Fibroblast of skin of back (primary cell): ENCODE results near the gene NRSN1.
"Not testable (repeated sequence)": the region's sequence is repeated elsewhere in the genome, so short reads cannot be mapped to it uniquely, and the experiment has no call there.

Experiments
- DNase-seq: peaks from one replicate; pipeline ENCODE4 v3.0.0-alpha.2; 2013

Gene NRSN1

DNA sequence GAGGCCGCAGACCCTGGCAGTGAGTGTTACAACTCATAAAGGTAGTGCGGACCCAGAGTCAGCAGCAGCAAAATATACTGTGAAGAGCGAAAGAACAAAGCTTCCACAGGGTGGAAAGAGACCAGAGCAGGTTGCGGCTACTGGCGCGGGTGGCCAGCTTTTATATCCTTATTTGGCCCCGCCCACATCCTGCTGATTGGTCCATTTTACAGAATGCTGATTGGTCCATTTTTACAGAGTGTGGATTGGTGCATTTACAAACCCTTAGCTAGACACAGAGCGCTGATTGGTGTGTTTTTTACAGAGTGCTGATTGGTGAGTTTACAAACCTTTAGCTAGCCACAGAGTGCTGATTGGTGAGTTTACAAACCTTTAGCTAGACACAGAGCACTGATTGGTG is 16.7 kb downstream of the NRSN1 start:
- DNase-seq = not testable (repeated sequence)

GRCh38 chr6:24145690-24146131 is 19.7 kb downstream of the NRSN1 start:
- DNase-seq = no peak

DNA sequence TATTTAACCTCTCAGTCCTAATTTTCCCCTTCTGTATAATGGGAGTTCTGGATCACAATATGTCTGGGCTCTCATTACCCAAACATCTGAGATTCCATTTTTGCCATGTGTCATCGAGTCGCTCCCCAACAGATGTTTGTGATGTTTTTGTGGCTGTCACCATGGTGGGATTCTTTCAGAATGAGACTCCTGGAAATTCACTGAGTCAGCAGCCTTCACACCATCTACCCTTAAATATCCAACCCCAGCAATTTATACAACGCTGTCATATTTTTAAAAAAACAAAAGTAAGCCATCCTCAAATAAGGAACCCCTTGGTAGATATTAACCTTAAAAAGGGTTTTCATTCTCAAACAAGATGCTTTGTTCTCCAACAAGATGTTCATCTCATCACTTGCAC is 20.9 kb downstream of the NRSN1 start:
- no peak for DNase-seq

DNA sequence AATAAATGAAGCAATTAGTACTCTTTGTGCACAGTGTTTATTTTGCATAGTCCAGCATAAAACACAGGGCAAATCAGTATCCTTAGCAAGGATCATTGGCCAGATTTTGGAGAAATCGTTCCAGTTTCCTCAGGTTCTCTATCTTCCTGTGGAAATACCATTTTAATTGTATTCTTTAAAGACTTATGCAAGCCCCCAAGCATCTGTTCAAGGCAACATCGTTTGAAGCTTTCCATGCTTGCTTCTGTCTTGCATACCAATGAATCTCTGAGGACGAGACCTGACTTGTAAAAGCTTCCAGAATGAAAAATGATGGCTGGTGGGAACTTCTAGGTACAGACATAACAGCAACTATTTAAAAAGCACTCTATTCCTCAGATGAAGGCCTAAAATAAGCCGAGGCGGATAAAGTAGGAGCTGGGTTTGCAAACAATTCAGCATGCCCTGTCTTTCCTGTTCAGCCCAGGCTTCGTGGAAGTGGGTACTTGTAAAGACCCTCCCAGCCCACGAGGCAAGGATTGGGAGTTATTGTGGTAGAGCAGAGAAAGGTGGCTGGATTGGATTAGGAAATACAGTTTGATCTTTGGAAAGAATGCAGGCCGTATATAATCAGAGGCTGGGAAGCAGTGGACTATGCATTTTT is 21.6 kb downstream of the NRSN1 start:
- DNase-seq = no peak

- no peak for DNase-seq
Observed at GRCh38 chr6:24148154-24148570, 22.1 kb downstream of the NRSN1 start.

DNA sequence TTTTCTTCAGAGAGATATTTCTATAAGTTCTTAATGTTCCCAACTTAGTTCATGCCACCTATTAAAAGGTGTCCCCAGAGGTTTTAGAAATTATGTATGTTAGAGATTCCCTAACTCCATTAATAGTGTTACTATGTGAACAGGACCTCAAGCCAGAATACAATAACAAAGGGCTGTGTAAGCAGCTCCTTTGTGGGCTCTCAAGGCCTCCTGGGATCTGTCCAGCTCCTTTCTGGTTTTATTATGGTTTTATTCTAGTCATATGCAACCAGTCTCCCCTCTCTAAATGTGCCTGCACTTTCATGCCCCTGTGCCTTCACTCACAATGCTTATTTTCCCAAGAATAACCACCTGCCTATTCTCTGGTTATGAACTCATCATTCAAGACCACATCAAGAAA is 22.7 kb downstream of the NRSN1 start:
- no peak for DNase-seq

DNA sequence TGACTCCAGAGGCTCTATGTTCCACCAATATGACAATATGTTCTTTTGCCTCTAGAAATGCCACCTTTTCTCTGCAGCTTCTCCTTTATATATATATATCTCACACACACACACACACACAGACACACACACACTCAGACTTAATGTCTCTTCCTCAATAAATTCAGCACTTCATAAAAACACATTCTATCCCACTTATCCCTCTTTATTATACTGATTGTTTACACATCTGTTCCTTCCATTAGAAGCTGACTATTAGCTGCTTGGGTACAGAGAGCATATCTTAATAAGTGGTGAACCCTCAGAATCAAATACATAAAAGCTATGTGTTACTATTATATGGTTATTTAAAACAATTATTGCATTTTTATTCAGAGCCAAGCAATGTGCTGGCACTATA is 23.3 kb downstream of the NRSN1 start:
- no peak for DNase-seq

DNA sequence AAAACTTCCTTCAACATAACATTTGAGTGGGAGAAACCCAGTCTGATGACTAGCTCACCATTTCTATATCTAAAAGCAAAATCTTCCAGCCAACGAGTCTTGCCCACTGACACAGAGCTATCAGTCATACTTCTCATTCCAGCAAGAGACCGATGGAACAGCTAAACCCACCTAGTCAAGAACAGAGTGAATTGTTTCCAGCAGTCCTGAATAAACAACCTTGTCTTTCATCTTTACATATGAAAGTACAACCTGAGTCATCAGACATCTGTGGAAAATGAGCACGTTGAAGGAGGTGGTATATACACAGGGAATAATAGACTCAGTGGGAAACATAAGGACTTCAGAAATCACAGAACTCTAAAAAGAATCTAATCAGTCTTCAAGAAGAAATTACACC is 23.8 kb downstream of the NRSN1 start:
- DNase-seq = no peak

- DNase-seq = no peak
Observed at GRCh38 chr6:24152014-24152413, 26.0 kb downstream of the NRSN1 start.

DNA sequence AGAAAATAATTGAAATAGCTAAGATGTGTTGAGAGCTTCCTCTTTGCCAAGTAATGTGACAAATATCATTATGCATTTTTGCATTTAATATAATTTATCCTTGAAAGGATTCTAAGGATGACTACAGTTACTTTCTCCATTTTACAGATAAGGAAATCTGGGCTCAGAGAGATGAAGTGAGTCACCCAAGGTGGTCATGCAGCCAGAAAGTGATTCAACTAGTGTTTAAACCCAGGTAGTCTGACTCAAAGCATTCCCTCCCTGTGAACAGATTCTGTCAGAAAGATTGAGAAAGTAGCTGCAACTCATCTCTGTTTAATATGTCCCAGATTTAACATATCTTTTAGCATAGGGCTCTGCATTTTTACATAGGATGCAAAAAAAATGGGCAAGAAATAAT is 28.1 kb downstream of the NRSN1 start:
- DNase-seq = no peak

- no peak for DNase-seq
Observed at GRCh38 chr6:24157886-24158285, 31.9 kb downstream of the NRSN1 start.

- DNase-seq = no peak
Observed at GRCh38 chr6:24183584-24183983, 57.6 kb downstream of the NRSN1 start.

GRCh38 chr6:24186349-24186748 is 60.3 kb downstream of the NRSN1 start:
- DNase-seq = no peak

DNA sequence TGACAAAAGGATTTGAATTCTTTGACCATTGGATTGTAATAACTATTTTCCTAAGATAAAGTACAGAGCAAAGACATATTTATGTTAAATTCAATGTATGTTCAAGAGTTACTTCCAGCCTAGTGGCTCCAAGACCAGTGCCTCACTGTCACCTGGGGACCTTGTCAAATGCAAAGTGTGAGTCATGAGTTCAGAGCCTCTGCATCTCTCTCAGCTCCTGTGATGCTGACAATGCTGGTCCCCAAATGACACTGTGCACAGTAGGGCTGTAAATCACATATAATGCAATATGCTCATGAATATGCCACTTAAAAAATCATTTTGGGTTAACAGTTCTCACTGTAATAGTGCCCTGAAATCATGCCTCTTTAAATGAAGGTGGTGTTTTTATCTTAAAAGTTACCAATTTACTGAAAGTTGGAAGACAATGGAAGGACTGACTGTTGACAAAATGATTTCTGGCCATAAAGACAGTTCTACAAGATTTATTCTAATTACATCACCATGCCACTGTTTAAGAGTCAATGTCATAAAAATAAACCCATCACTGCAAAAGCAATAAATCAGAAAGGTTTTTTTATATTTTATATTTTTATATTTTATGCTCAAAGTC is 62.1 kb downstream of the NRSN1 start:
- no peak for DNase-seq

DNA sequence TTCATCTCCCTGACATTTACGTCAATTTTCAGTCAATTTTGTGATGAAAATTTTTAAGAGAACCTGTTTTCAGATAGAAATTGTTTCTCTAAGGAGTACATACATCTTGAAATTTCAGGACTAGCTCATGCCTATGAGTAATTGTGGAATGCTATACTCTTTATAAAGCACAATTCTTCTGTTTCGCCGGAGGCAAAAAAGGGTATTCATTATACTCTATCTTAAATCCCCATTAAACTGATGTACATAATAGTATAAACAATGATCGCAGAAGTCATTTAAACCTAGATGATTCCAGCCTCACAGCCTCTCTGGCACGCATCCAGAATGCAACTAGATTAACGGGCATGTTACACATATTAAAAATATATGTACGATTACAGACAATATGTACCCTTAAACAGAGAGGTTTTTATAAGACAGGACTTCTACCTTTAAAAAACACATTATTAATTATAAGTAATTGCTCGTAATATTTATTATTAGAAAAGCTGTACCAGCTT is 62.6 kb downstream of the NRSN1 start:
- DNase-seq = no peak

GRCh38 chr6:24191346-24191745 is 65.3 kb downstream of the NRSN1 start:
- no peak for DNase-seq

DNA sequence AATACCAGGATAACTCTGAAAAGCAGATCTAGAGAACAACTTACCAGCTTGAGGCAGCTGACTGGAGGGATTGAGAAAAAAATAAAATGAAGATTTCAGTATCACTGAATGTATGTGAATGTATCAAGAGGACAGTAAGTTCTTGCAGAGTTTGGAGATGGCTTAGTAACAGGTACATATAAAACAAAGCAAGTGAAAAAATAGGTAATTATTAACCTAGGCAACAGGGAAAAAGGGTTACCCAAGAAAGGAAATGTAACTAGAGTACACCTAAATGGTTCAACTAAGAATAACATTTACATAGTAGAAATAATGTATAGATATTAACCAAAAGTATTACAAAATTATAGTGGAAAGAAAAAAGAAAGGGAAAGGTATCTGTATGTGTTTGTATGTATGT is 67.3 kb downstream of the NRSN1 start:
- DNase-seq = no peak

GRCh38 chr6:24194978-24195700 is 69.1 kb downstream of the NRSN1 start:
- DNase-seq = no peak

GRCh38 chr6:24195836-24196597 is 70.0 kb downstream of the NRSN1 start:
- no peak for DNase-seq
